Neural progenitor cell (in vitro differentiated cells): ENCODE data around the gene CARD11.

Experiments used
- CTCF ChIP-seq: fragments of 200-600 bp; sonication (generic); IDR thresholded peaks from 2 replicates; pipeline ENCODE4 v1.5.1; 2017; ENCODE audit warnings: antibody characterized with exemption, mild to moderate bottlenecking
- EZH2 ChIP-seq: fragments of 200-600 bp; sonication (generic); IDR thresholded peaks from 2 replicates; pipeline ENCODE4 v1.6.1; 2017; ENCODE audit warnings: antibody characterized with exemption, mild to moderate bottlenecking, moderate library complexity

GRCh38 chr7:2930310-2931033 lies 113.2 kb downstream of the CARD11 start:
- TF ChIP-seq CTCF (no peak), EZH2 (no peak)
